HepG2 (cell line): ENCODE data around the gene MRPL38. TPM values are rescaled to one million over a fixed set of nuclear protein-coding genes. Genes with fewer than 3 reads are reported as not detected.

Experiments used
- ATF1 ChIP-seq: IDR thresholded peaks from 2 replicates; pipeline ENCODE4 v1.6.1; 2016; ENCODE audit warnings: mild to moderate bottlenecking, control low read depth
- BORCS8-MEF2B ChIP-seq: sonication (generic); formaldehyde crosslinking; IDR thresholded peaks from 2 replicates; pipeline ENCODE4 v1.8.0; 2022; ENCODE audit warnings: mild to moderate bottlenecking, missing genetic modification reagents
- HIVEP1 ChIP-seq: sonication (generic); formaldehyde crosslinking; IDR thresholded peaks from 2 replicates; pipeline ENCODE4 v1.4.0; 2020; ENCODE audit warnings: mild to moderate bottlenecking, missing genetic modification reagents
- IRX3 ChIP-seq: sonication (generic); formaldehyde crosslinking; IDR thresholded peaks from 2 replicates; pipeline ENCODE4 v1.8.1; 2023; ENCODE audit warnings: mild to moderate bottlenecking, low read depth, missing genetic modification reagents, borderline replicate concordance
- JDP2 ChIP-seq: sonication (generic); formaldehyde crosslinking; IDR thresholded peaks from 2 replicates; pipeline ENCODE4 v1.8.1; 2022; ENCODE audit warnings: missing genetic modification reagents, borderline replicate concordance
- MXI1 ChIP-seq: IDR thresholded peaks from 3 replicates; pipeline ENCODE4 v1.6.1; 2012; ENCODE audit warnings: low read depth, low read length, inconsistent platforms, borderline replicate concordance
- NR2F6 ChIP-seq, 2 experiments: IDR thresholded peaks; 2 replicates each; pipeline ENCODE4 v1.6.1; 2016; ENCODE audit warnings: antibody characterized with exemption in 1 of 2, mild to moderate bottlenecking in 1 of 2
- PHB2 ChIP-seq: fragments of 450-650 bp; IDR thresholded peaks from 2 replicates; pipeline ENCODE4 v1.6.1; 2018; ENCODE audit not compliant: partially characterized antibody
- PHF8 ChIP-seq: sonication (generic); formaldehyde crosslinking; IDR thresholded peaks from 2 replicates; pipeline ENCODE4 v1.5.0; 2020; ENCODE audit warnings: missing genetic modification reagents
- RXRA ChIP-seq: sonication (generic); formaldehyde crosslinking; IDR thresholded peaks from 2 replicates; pipeline ENCODE4 v1.5.1; 2020; ENCODE audit warnings: missing genetic modification reagents
- SYNCRIP ChIP-seq: fragments of 200-400 bp; formaldehyde crosslinking; IDR thresholded peaks from 2 replicates; pipeline ENCODE4 v1.6.1; 2018; ENCODE audit warnings: mild to moderate bottlenecking, low read depth, low read length; ENCODE audit not compliant: insufficient read depth
- TOE1 ChIP-seq: sonication (generic); formaldehyde crosslinking; IDR thresholded peaks from 2 replicates; pipeline ENCODE4 v1.4.0; 2020; ENCODE audit warnings: mild to moderate bottlenecking, missing genetic modification reagents
- ZBTB21 ChIP-seq: sonication (generic); formaldehyde crosslinking; IDR thresholded peaks from 2 replicates; pipeline ENCODE4 v1.4.0; 2020; ENCODE audit warnings: missing genetic modification reagents
- ZNF124 ChIP-seq: sonication (generic); formaldehyde crosslinking; IDR thresholded peaks from 2 replicates; pipeline ENCODE4 v1.4.0; 2020; ENCODE audit warnings: missing genetic modification reagents
- ZNF235 ChIP-seq: sonication (generic); formaldehyde crosslinking; IDR thresholded peaks from 2 replicates; pipeline ENCODE4 v1.8.1; 2023; ENCODE audit warnings: mild to moderate bottlenecking, missing genetic modification reagents, borderline replicate concordance
- ZNF292 ChIP-seq: sonication (generic); formaldehyde crosslinking; IDR thresholded peaks from 2 replicates; pipeline ENCODE4 v1.8.1; 2022; ENCODE audit warnings: mild to moderate bottlenecking, low read depth, missing genetic modification reagents, borderline replicate concordance
- ZNF446 ChIP-seq: sonication (generic); formaldehyde crosslinking; IDR thresholded peaks from 2 replicates; pipeline ENCODE4 v1.5.0; 2020; ENCODE audit warnings: mild to moderate bottlenecking, missing genetic modification reagents
- ZSCAN12 ChIP-seq: sonication (generic); formaldehyde crosslinking; IDR thresholded peaks from 2 replicates; pipeline ENCODE4 v1.9.0; 2021; ENCODE audit warnings: mild to moderate bottlenecking, missing genetic modification reagents
- polyA plus RNA-seq, 8 experiments: library from polyadenylated mRNA; depleted of rRNA in 3 of 8; stranded (reverse) in 7 of 8; unstranded in 1 of 8; fragments of >200 nt; fragmentation: Illumina TruSeq in 4 of 8; extraction: Trizol in 4 of 8; gene quantifications; 2 replicates each; pipeline versions ENCODE4 v1.2.1 to v1.2.3, GENCODE V29; 2011 to 2016; ENCODE audit warnings: low read depth in 4 of 8, missing spikeins in 1 of 8, mixed read lengths in 1 of 8; ENCODE audit not compliant: insufficient read depth in 1 of 8
- total RNA-seq, 5 experiments: library from RNA; depleted of rRNA; stranded (reverse); fragments of >200 nt; fragmentation: Illumina TruSeq; extraction: Trizol; gene quantifications; 2 replicates each; pipeline ENCODE4 v1.2.3, GENCODE V29; 2016; ENCODE audit warnings: low read depth in 1 of 5
- TF ChIP-seq, protein P1 (sequence below): sonication (generic); formaldehyde crosslinking; IDR thresholded peaks from 2 replicates; pipeline ENCODE4 v1.5.0; 2020; ENCODE audit warnings: mild to moderate bottlenecking, missing genetic modification reagents
- TF ChIP-seq, protein P2 (sequence below): sonication (generic); formaldehyde crosslinking; IDR thresholded peaks from 2 replicates; pipeline ENCODE4 v1.5.0; 2020; ENCODE audit warnings: mild to moderate bottlenecking, missing genetic modification reagents
- TF ChIP-seq, protein P3 (sequence below): sonication (generic); formaldehyde crosslinking; conservative IDR thresholded peaks from 2 replicates; pipeline ENCODE4 v1.8.0; 2022; ENCODE audit warnings: missing genetic modification reagents
- TF ChIP-seq, protein P4 (sequence below): sonication (generic); formaldehyde crosslinking; IDR thresholded peaks from 2 replicates; pipeline ENCODE4 v1.8.0; 2022; ENCODE audit warnings: missing genetic modification reagents, low read depth, mild to moderate bottlenecking, borderline replicate concordance
- TF ChIP-seq, protein P5 (sequence below): sonication (generic); formaldehyde crosslinking; conservative IDR thresholded peaks from 2 replicates; pipeline ENCODE4 v1.8.0; 2022; ENCODE audit warnings: mild to moderate bottlenecking, moderate library complexity, missing genetic modification reagents

Gene MRPL38
- total and polyA plus RNA-seq, 2 of the 13 experiments (the other 11 are each of a cell fraction or from before 2014, with no cell fraction given) = 83.7 to 125 TPM

DNA sequence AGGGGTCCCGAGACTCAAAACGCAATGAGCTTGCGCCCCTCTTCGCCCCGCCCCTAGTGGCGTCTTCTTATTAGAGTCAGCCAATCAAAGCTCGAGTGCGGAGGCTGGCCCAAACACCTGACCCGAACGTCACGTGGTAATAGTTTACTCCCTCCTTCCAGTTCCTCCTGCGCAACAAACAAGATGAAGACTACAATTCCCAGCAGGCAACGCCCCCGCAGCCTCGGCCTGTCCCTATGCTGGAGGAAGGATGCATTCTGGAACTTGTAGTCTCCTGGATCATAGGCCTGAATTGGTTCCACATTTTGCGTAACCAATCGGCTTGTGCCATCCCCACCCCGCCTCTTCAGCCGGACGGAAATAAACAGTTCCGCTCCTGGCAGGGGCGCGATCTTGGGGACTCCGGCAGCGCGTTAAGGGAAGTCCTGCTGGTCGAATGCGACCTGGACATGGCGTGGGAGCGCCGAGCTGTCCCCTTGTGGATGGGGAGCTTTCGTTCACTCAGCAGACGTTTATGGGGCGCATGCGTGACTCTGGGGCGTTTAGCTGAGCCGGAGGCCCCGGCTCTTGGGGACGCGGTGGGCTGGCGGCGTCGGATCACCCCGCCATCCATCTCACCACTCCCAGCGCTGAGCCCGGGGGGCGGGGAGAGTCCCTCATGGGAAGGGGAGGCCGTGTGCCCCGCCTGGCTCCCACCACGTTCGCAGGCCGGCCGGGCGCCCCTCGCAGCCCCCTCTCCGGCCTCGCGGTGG, 49.2 kb downstream of the MRPL38 start, which contains the start of gene WBP2 (continued):
- TF ChIP-seq, protein P1, sequence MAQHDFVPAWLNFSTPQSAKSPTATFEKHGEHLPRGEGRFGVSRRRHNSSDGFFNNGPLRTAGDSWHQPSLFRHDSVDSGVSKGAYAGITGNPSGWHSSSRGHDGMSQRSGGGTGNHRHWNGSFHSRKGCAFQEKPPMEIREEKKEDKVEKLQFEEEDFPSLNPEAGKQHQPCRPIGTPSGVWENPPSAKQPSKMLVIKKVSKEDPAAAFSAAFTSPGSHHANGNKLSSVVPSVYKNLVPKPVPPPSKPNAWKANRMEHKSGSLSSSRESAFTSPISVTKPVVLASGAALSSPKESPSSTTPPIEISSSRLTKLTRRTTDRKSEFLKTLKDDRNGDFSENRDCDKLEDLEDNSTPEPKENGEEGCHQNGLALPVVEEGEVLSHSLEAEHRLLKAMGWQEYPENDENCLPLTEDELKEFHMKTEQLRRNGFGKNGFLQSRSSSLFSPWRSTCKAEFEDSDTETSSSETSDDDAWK (CRISPR knock-in tag) = no peak
- TF ChIP-seq ATF1 = peak; percentile 89
- TF ChIP-seq, protein P2, sequence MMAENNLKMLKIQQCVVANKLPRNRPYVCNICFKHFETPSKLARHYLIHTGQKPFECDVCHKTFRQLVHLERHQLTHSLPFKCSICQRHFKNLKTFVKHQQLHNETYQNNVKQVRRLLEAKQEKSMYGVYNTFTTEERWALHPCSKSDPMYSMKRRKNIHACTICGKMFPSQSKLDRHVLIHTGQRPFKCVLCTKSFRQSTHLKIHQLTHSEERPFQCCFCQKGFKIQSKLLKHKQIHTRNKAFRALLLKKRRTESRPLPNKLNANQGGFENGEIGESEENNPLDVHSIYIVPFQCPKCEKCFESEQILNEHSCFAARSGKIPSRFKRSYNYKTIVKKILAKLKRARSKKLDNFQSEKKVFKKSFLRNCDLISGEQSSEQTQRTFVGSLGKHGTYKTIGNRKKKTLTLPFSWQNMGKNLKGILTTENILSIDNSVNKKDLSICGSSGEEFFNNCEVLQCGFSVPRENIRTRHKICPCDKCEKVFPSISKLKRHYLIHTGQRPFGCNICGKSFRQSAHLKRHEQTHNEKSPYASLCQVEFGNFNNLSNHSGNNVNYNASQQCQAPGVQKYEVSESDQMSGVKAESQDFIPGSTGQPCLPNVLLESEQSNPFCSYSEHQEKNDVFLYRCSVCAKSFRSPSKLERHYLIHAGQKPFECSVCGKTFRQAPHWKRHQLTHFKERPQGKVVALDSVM = peak; percentile 60; the same call in 1 of the 2 replicates
- no peak for TF ChIP-seq NR2F6 (IDR thresholded peaks at IDR 0.05)
- no peak; the same call in 1 of the 2 replicates for TF ChIP-seq NR2F6 (CRISPR knock-in tag; IDR thresholded peaks at IDR 0.05)
- TF ChIP-seq MXI1 = peak; percentile 78; the same call in 2 of the 3 replicates
- TF ChIP-seq, protein P3, sequence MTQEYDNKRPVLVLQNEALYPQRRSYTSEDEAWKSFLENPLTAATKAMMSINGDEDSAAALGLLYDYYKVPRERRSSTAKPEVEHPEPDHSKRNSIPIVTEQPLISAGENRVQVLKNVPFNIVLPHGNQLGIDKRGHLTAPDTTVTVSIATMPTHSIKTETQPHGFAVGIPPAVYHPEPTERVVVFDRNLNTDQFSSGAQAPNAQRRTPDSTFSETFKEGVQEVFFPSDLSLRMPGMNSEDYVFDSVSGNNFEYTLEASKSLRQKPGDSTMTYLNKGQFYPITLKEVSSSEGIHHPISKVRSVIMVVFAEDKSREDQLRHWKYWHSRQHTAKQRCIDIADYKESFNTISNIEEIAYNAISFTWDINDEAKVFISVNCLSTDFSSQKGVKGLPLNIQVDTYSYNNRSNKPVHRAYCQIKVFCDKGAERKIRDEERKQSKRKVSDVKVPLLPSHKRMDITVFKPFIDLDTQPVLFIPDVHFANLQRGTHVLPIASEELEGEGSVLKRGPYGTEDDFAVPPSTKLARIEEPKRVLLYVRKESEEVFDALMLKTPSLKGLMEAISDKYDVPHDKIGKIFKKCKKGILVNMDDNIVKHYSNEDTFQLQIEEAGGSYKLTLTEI (CRISPR knock-in tag) = no peak
- TF ChIP-seq, protein P4, sequence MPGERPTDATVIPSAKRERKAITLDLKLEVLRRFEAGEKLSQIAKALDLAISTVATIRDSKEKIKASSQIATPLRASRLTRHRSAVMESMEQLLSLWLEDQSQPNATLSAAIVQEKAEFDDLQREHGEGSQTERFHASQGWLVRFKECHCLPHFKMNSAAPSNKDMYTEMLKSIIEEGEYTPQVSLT (CRISPR knock-in tag) = no peak
- peak; percentile 89; the same call in 1 of the 2 replicates for TF ChIP-seq BORCS8-MEF2B (CRISPR knock-in tag)
- no peak for TF ChIP-seq SYNCRIP
- no peak for TF ChIP-seq ZNF235 (CRISPR knock-in tag)
- peak; percentile 98 for TF ChIP-seq HIVEP1
- TF ChIP-seq TOE1 (CRISPR knock-in tag) = peak; percentile 49; the same call in 1 of the 2 replicates
- no peak for TF ChIP-seq ZBTB21 (CRISPR knock-in tag)
- 0 out of 2 replicates have a peak, but pooled peaks have one; percentile 92 for TF ChIP-seq ZSCAN12 (CRISPR knock-in tag)
- TF ChIP-seq RXRA (CRISPR knock-in tag) = peak; percentile 84
- TF ChIP-seq, protein P5, sequence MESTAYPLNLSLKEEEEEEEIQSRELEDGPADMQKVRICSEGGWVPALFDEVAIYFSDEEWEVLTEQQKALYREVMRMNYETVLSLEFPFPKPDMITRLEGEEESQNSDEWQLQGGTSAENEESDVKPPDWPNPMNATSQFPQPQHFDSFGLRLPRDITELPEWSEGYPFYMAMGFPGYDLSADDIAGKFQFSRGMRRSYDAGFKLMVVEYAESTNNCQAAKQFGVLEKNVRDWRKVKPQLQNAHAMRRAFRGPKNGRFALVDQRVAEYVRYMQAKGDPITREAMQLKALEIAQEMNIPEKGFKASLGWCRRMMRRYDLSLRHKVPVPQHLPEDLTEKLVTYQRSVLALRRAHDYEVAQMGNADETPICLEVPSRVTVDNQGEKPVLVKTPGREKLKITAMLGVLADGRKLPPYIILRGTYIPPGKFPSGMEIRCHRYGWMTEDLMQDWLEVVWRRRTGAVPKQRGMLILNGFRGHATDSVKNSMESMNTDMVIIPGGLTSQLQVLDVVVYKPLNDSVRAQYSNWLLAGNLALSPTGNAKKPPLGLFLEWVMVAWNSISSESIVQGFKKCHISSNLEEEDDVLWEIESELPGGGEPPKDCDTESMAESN (CRISPR knock-in tag) = peak; percentile 93
- TF ChIP-seq PHF8 (CRISPR knock-in tag) = peak; percentile 90
- TF ChIP-seq ZNF124 = peak; percentile 73
- no peak for TF ChIP-seq ZNF446
- no peak for TF ChIP-seq PHB2
- TF ChIP-seq JDP2 = no peak
- TF ChIP-seq IRX3 (CRISPR knock-in tag) = peak; percentile 76; the same call in 1 of the 2 replicates
- no peak for TF ChIP-seq ZNF292 (CRISPR knock-in tag)
